H1 (cell line): ENCODE data around the gene NCAPG2. TPM values are rescaled to one million over a fixed set of nuclear protein-coding genes. Genes with fewer than 3 reads are reported as not detected.

Source experiments
- CTCF ChIA-PET: fragments of 300-600 bp; sonication (Branson Sonifier 250); formaldehyde crosslinking; loops from one replicate; lab custom pipeline; 2021; ENCODE audit not compliant: partially characterized antibody; lab: Charles Lee
- POLR2A ChIA-PET: fragments of 300-600 bp; sonication (Branson Sonifier 250); formaldehyde crosslinking; loops from one replicate; lab custom pipeline; 2021; ENCODE audit warnings: inconsistent platforms; ENCODE audit not compliant: partially characterized antibody; lab: Charles Lee
- DNase-seq, 2 experiments: peaks; one replicate each; pipeline versions ENCODE4 v3.0.0 to v3.0.0-alpha.2; 2010 to 2022; ENCODE audit warnings: low spot score in 2 of 2, low read depth in 1 of 2, mixed read lengths in 1 of 2
- FAIRE-seq: peaks from 2 replicates; lab custom pipeline; 2011; peaks lifted over from hg19 to GRCh38; lab: Jason Lieb, UNC
- H2AFZ ChIP-seq: 2 replicates; pipeline ENCODE4 v1.8.1; 2012; ENCODE audit warnings: low read length, inconsistent platforms
- H2AK5ac ChIP-seq: 2 replicates; pipeline ENCODE4 v1.6.1; 2013; ENCODE audit warnings: low read depth, low read length
- H2BK120ac ChIP-seq: replicated peaks from 2 replicates; pipeline ENCODE3; 2013; ENCODE audit warnings: low read depth, low read length, inconsistent platforms
- H2BK12ac ChIP-seq: 2 replicates; pipeline ENCODE4 v1.6.1; 2013; ENCODE audit warnings: low read depth, low read length
- H2BK15ac ChIP-seq: 2 replicates; pipeline ENCODE4 v1.6.1; 2013; ENCODE audit warnings: low read length
- H2BK20ac ChIP-seq: 2 replicates; pipeline ENCODE4 v1.6.1; 2013; ENCODE audit warnings: low read length
- H2BK5ac ChIP-seq: 2 replicates; pipeline ENCODE4 v1.6.1; 2013; ENCODE audit warnings: low read depth, low read length
- H3K14ac ChIP-seq: 2 replicates; pipeline ENCODE4 v1.6.1; 2013; ENCODE audit warnings: inconsistent platforms; ENCODE audit not compliant: insufficient read length
- H3K18ac ChIP-seq: 2 replicates; pipeline ENCODE4 v1.6.1; 2013; ENCODE audit warnings: low read length; ENCODE audit errors: extremely low read depth
- H3K23ac ChIP-seq: 2 replicates; pipeline ENCODE4 v1.6.1; 2013; ENCODE audit warnings: inconsistent platforms; ENCODE audit not compliant: insufficient read length
- H3K23me2 ChIP-seq: 2 replicates; pipeline ENCODE4 v1.6.1; 2013; ENCODE audit warnings: low read depth, low read length
- H3K27ac ChIP-seq: 2 replicates; pipeline ENCODE4 v1.6.1; 2011; ENCODE audit warnings: low read depth, low read length, inconsistent platforms
- H3K27me3 ChIP-seq, 4 experiments: replicated peaks in 1 of 4; 1 replicate in 1 of 4; 2 replicates in 3 of 4; pipeline versions ENCODE4 v1.6.1 to v1.8.1; 2011 to 2013; ENCODE audit warnings: low read length in 3 of 4, mild to moderate bottlenecking in 3 of 4, inconsistent platforms in 2 of 4, mixed read lengths in 2 of 4, moderate library complexity in 1 of 4; ENCODE audit not compliant: control insufficient read depth in 3 of 4, insufficient read depth in 3 of 4; ENCODE audit errors: extremely low read depth in 1 of 4
- H3K36me3 ChIP-seq, 4 experiments: 2 replicates each; pipeline versions ENCODE4 v1.6.1 to v1.8.1; 2011 to 2013; ENCODE audit warnings: mild to moderate bottlenecking in 4 of 4, low read length in 3 of 4, moderate library complexity in 2 of 4, control low read depth in 1 of 4, inconsistent platforms in 1 of 4; ENCODE audit not compliant: insufficient read depth in 4 of 4, control insufficient read depth in 2 of 4
- H3K4ac ChIP-seq: replicated peaks from 2 replicates; pipeline ENCODE3; 2013; ENCODE audit warnings: low read length, low read depth, mixed read lengths, inconsistent platforms; ENCODE audit not compliant: insufficient read length
- H3K4me1 ChIP-seq, 4 experiments: replicated peaks in 1 of 4; 1 replicate in 1 of 4; 2 replicates in 3 of 4; pipeline versions ENCODE4 v1.6.1 to v1.8.1; 2011 to 2013; ENCODE audit warnings: low read length in 3 of 4, inconsistent platforms in 2 of 4, mixed read lengths in 1 of 4; ENCODE audit not compliant: insufficient read depth in 4 of 4, control insufficient read depth in 3 of 4
- H3K4me2 ChIP-seq, 2 experiments: 2 replicates each; pipeline versions ENCODE4 v1.6.1 to v1.8.1; 2011 to 2013; ENCODE audit warnings: low read depth in 2 of 2, low read length in 2 of 2, control low read depth in 1 of 2, inconsistent platforms in 1 of 2, mild to moderate bottlenecking in 1 of 2; ENCODE audit not compliant: insufficient read depth in 1 of 2
- H3K4me3 ChIP-seq, 4 experiments: fragments of 200-600, 300-600 bp in 1 of 4; sonication (generic), shearing (Covaris generic), sonication (Bioruptor Twin) in 1 of 4; 2 replicates each; pipeline versions ENCODE4 v1.5.1 to v1.8.1; 2011 to 2016; ENCODE audit warnings: low read length in 4 of 4, low read depth in 3 of 4, control low read depth in 2 of 4, inconsistent platforms in 2 of 4, mild to moderate bottlenecking in 2 of 4, mixed read lengths in 1 of 4, moderate library complexity in 1 of 4; ENCODE audit not compliant: insufficient read depth in 2 of 4; ENCODE audit errors: extremely low read depth in 1 of 4
- H3K56ac ChIP-seq: replicated peaks from 2 replicates; pipeline ENCODE3; 2013; ENCODE audit warnings: low read depth, mild to moderate bottlenecking, mixed read lengths, low read length, inconsistent platforms; ENCODE audit not compliant: insufficient read length
- H3K79me1 ChIP-seq: 2 replicates; pipeline ENCODE4 v1.6.1; 2013; ENCODE audit warnings: low read depth, low read length, control low read depth
- H3K79me2 ChIP-seq, 2 experiments: 2 replicates each; pipeline versions ENCODE4 v1.6.1 to v1.8.1; 2012 to 2013; ENCODE audit warnings: low read length in 2 of 2, mild to moderate bottlenecking in 2 of 2, inconsistent platforms in 1 of 2; ENCODE audit not compliant: insufficient read depth in 2 of 2, control insufficient read depth in 1 of 2
- H3K9ac ChIP-seq, 4 experiments: replicated peaks in 1 of 4; 1 replicate in 1 of 4; 2 replicates in 3 of 4; pipeline versions ENCODE4 v1.6.1 to v1.8.1; 2011 to 2013; ENCODE audit warnings: low read depth in 3 of 4, low read length in 3 of 4, control low read depth in 2 of 4, mild to moderate bottlenecking in 2 of 4, moderate library complexity in 2 of 4, inconsistent platforms in 1 of 4; ENCODE audit errors: extremely low read depth in 1 of 4
- H3K9me3 ChIP-seq, 2 experiments: 2 replicates each; pipeline versions ENCODE4 v1.6.1 to v1.8.1; 2012 to 2013; ENCODE audit warnings: mild to moderate bottlenecking in 2 of 2, moderate library complexity in 2 of 2, control low read depth in 1 of 2, inconsistent platforms in 1 of 2, low read depth in 1 of 2, low read length in 1 of 2, mixed read lengths in 1 of 2; ENCODE audit not compliant: insufficient read depth in 2 of 2
- H4K20me1 ChIP-seq, 2 experiments: replicated peaks in 1 of 2; 2 replicates each; pipeline versions ENCODE3 to v1.8.1; 2011 to 2013; ENCODE audit warnings: inconsistent platforms in 2 of 2, low read length in 2 of 2, mild to moderate bottlenecking in 1 of 2; ENCODE audit not compliant: insufficient read depth in 2 of 2, control insufficient read depth in 1 of 2
- H4K5ac ChIP-seq: 2 replicates; pipeline ENCODE4 v1.6.1; 2013; ENCODE audit warnings: low read length, low read depth, mixed read lengths, inconsistent platforms; ENCODE audit not compliant: insufficient read length
- H4K8ac ChIP-seq: 2 replicates; pipeline ENCODE4 v1.8.0; 2013; ENCODE audit warnings: mild to moderate bottlenecking, moderate library complexity, low read length, inconsistent platforms; ENCODE audit not compliant: insufficient read depth; ENCODE audit errors: extremely low read depth
- H4K91ac ChIP-seq: replicated peaks from 2 replicates; pipeline ENCODE3; 2013; ENCODE audit warnings: low read length, mixed read lengths, inconsistent platforms; ENCODE audit not compliant: insufficient read length
- BACH1 ChIP-seq: IDR thresholded peaks from 2 replicates; pipeline ENCODE4 v1.6.1; 2012; ENCODE audit warnings: low read length, improper control_type of control experiment
- BRCA1 ChIP-seq: IDR thresholded peaks from 2 replicates; pipeline ENCODE4 v1.6.1; 2012; ENCODE audit warnings: low read depth, low read length, improper control_type of control experiment
- CBX8 ChIP-seq: fragments of 300-800, 300-1000 bp; sonication (generic); IDR thresholded peaks from 2 replicates; pipeline ENCODE4 v1.7.1; 2016; ENCODE audit warnings: low read depth, low read length, borderline replicate concordance
- EGR1 ChIP-seq: IDR thresholded peaks from 2 replicates; pipeline ENCODE4 v1.6.1; 2011; ENCODE audit warnings: low read depth, low read length, borderline replicate concordance
- EZH2 ChIP-seq: fragments of 200-600 bp; sonication (generic); IDR thresholded peaks from 2 replicates; pipeline ENCODE4 v1.7.1; 2012; ENCODE audit warnings: low read depth, mild to moderate bottlenecking, moderate library complexity, low read length, inconsistent platforms; ENCODE audit not compliant: severe bottlenecking
- KDM5A ChIP-seq: fragments of 200-600 bp; IDR thresholded peaks from 2 replicates; pipeline ENCODE4 v1.7.1; 2012; ENCODE audit warnings: mild to moderate bottlenecking, low read length, inconsistent platforms, mixed read lengths
- RFX5 ChIP-seq: IDR thresholded peaks from 2 replicates; pipeline ENCODE4 v1.6.1; 2011; ENCODE audit warnings: low read depth, low read length, improper control_type of control experiment, borderline replicate concordance
- SP2 ChIP-seq: IDR thresholded peaks from 2 replicates; pipeline ENCODE4 v1.6.1; 2012; ENCODE audit warnings: mild to moderate bottlenecking, low read length, inconsistent platforms
- WGBS, 2 experiments: shearing (Covaris generic) in 1 of 2; methylation state at CpG; one replicate each; pipeline versions ENCODE4 v1.1.6 to v1.1.7; 2013 to 2015; ENCODE audit warnings: low lambda C conversion rate in 2 of 2, mixed read lengths in 2 of 2, inconsistent platforms in 1 of 2, low coverage in 1 of 2, missing lambda C conversion rate in 1 of 2; ENCODE audit not compliant: insufficient replicate concordance in 2 of 2, insufficient coverage in 1 of 2, insufficient read length in 1 of 2; ENCODE audit errors: extremely low coverage in 1 of 2, missing lambda C conversion rate in 1 of 2; 5-methylcytosine and 5-hydroxymethylcytosine counted together
- polyA plus RNA-seq, 7 experiments: library from polyadenylated mRNA; depleted of rRNA in 3 of 7; stranded (reverse) in 5 of 7; unstranded in 2 of 7; fragments of >200 nt in 5 of 7; fragments of 200-250 nt in 2 of 7; gene quantifications; 1 replicate in 5 of 7; 2 replicates in 1 of 7; 4 replicates in 1 of 7; pipeline versions ENCODE4 v1.2.1 to v1.2.3, GENCODE V29; 2011 to 2013; ENCODE audit warnings: missing spikeins in 2 of 7, mixed read lengths in 2 of 7
- total RNA-seq: library from RNA; stranded (reverse); fragmentation: NEBNext Ultra II Directional; extraction: Animal tissue kit (Norgen Biotek cat#: 25700); gene quantifications from 2 replicates; pipeline ENCODE4 v1.2.1, GENCODE V29; 2021
- TF ChIP-seq, protein P1 (sequence below): IDR thresholded peaks from 2 replicates; pipeline ENCODE4 v1.6.1; 2011; ENCODE audit warnings: low read length, improper control_type of control experiment
- TF ChIP-seq, protein P2 (sequence below), 3 experiments: IDR thresholded peaks; 1 replicate in 2 of 3; 2 replicates in 1 of 3; pipeline versions ENCODE4 v1.5.1 to v1.6.1; 2011; ENCODE audit warnings: low read length in 3 of 3, mild to moderate bottlenecking in 3 of 3, inconsistent platforms in 2 of 3, low read depth in 1 of 3, moderate library complexity in 1 of 3; ENCODE audit not compliant: insufficient read depth in 1 of 3; ENCODE audit errors: control extremely low read depth in 1 of 3

The NCAPG2 gene
- total and polyA plus RNA-seq, 2 of the 8 experiments (the other 6 are each of a cell fraction or from before 2014, with no cell fraction given): 49.9 to 119 TPM

DNA sequence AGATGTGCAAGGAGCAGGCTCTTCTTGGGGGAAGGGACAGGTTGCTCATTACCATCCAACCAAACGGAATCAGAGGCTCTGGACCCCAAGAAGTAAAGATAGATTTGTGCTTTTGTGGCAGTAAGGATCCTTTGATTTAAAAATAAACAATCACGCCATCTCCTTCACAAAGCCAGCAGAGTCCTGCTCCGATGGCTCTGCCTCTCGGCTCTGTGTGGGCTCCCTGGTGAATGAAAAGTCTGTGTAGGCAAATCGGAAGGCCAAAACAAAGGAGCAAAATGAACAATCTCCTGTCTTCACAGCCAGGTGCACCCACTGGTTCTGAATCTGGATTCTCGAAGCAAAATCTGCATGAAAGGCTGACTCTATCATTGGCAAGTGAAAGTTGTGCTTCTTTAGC, 120.8 kb downstream of the NCAPG2 start:
- 87% methylated on average over 6 of the region's 6 CpGs; no CpG with 5 or more reads in 1 of the 2 experiments for WGBS, 2 experiments
- no peak overlapping the region for H3K4me3 ChIP-seq
- no peak overlapping the region for H3K23ac ChIP-seq
- H4K8ac ChIP-seq: no peak overlapping the region
- no peak overlapping the region for H2BK15ac ChIP-seq
- no peak overlapping the region for H2BK120ac ChIP-seq
- no peak overlapping the region for H4K5ac ChIP-seq
- H3K18ac ChIP-seq: no peak overlapping the region
- no peak overlapping the region for H2BK20ac ChIP-seq
- POLR2A ChIA-PET: no interaction called here
- H3K14ac ChIP-seq: no peak overlapping the region
- peaks cover 3% of the 10 kb centered on the region; the same call in 1 of the 2 replicates for H3K23me2 ChIP-seq
- DNase-seq (no peak), FAIRE-seq (no peak)
- H3K79me2 ChIP-seq: no peaks in the 10 kb centered on the region
- H3K79me1 ChIP-seq: no peaks in the 10 kb centered on the region
- no peaks in the 10 kb centered on the region; a peak in 2 of 8 replicates for H3K36me3 ChIP-seq
- peaks cover 3% of the 10 kb centered on the region in 2 experiments for H4K20me1 ChIP-seq
- H3K27ac ChIP-seq: no peak overlapping the region
- peaks cover 10 to 31% (median 25%) of the 10 kb centered on the region in 4 experiments for H3K27me3 ChIP-seq
- H4K91ac ChIP-seq: no peak overlapping the region
- H2BK12ac ChIP-seq: peak overlapping the region; percentile 50; the same call in 1 of the 2 replicates
- no peak overlapping the region for H2BK5ac ChIP-seq
- peaks cover 0 to 9% (median 3%) of the 10 kb centered on the region in 4 experiments; a peak in 5 of 7 replicates for H3K4me1 ChIP-seq
- peaks cover 13 to 14% of the 10 kb centered on the region in 2 experiments for H3K9me3 ChIP-seq
- H3K9ac ChIP-seq: no peak overlapping the region
- H2AFZ ChIP-seq: no peak overlapping the region
- H3K4ac ChIP-seq: no peak overlapping the region
- CTCF ChIA-PET: interaction anchor here (1.4 to 2.0 kb wide), 2 partner anchors 12 to 169 kb away, joined by 3 to 8 read pairs; no protein-coding TSS in a partner anchor
- H3K4me2 ChIP-seq: no peak overlapping the region
- H3K56ac ChIP-seq: no peak overlapping the region
- H2AK5ac ChIP-seq: no peak overlapping the region
- TF ChIP-seq SP2: no peak
- TF ChIP-seq, protein P1, sequence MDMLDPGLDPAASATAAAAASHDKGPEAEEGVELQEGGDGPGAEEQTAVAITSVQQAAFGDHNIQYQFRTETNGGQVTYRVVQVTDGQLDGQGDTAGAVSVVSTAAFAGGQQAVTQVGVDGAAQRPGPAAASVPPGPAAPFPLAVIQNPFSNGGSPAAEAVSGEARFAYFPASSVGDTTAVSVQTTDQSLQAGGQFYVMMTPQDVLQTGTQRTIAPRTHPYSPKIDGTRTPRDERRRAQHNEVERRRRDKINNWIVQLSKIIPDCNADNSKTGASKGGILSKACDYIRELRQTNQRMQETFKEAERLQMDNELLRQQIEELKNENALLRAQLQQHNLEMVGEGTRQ: no peak
- no peak for TF ChIP-seq EZH2
- TF ChIP-seq CBX8: no peak
- TF ChIP-seq, protein P2, sequence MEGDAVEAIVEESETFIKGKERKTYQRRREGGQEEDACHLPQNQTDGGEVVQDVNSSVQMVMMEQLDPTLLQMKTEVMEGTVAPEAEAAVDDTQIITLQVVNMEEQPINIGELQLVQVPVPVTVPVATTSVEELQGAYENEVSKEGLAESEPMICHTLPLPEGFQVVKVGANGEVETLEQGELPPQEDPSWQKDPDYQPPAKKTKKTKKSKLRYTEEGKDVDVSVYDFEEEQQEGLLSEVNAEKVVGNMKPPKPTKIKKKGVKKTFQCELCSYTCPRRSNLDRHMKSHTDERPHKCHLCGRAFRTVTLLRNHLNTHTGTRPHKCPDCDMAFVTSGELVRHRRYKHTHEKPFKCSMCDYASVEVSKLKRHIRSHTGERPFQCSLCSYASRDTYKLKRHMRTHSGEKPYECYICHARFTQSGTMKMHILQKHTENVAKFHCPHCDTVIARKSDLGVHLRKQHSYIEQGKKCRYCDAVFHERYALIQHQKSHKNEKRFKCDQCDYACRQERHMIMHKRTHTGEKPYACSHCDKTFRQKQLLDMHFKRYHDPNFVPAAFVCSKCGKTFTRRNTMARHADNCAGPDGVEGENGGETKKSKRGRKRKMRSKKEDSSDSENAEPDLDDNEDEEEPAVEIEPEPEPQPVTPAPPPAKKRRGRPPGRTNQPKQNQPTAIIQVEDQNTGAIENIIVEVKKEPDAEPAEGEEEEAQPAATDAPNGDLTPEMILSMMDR (IDR thresholded peaks at IDR 0.05; ENCODE audit: control extremely low read depth in 1 of 3, insufficient read depth in 1 of 3, low read depth in 1 of 3, low read length in 3 of 3): no peak
- TF ChIP-seq KDM5A: no peak
- TF ChIP-seq EGR1: no peak
- no peak for TF ChIP-seq BRCA1
- no peak for TF ChIP-seq RFX5
- TF ChIP-seq BACH1: no peak
